Measurements from ENCODE around the gene ECE1.

ECE1 gene

DNA sequence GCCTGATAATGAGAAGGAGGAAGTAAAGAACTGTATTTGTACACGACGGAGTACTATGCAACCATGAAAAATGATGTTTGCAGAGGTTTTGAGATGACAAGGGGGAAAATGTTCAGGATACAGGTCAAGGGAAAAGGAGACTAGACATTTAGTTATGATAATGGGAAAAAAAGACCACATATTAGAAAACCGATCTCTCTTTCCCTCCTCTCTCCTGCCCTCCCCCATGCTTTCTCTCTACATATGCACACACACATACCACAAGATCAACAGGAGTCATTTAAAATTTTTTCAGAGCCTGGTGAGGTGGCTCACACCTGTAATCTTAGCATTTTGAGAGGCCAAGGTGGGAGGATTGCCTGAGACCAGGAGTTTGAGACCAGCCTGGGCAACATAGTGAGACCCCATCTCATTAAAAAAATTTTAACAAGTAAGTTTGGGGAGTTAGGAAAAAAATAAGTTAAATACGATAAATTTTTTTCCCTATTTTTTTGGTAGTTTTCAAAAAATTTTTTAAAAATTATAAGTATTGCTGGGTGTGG, 44.5 kb downstream of the ECE1 start:
- Histone ChIP-seq H4K20me1 (ENCODE audit: low read depth, low read length) (no peaks in the 10 kb centered on the region), H3F3A (ENCODE audit: insufficient read depth) (no peaks in the 10 kb centered on the region), H3K9me3 (ENCODE audit: insufficient read depth, low read length) (no peaks in the 10 kb centered on the region), H3K27ac (ENCODE audit: low read depth, low read length) (no peak overlapping the region), H3K27me3 (ENCODE audit: low read length) (no peaks in the 10 kb centered on the region), H3K4me3 (ENCODE audit: insufficient read depth, low read length, poor library complexity, severe bottlenecking) (no peak overlapping the region), H3K4me2 (ENCODE audit: low read depth, low read length, poor library complexity, severe bottlenecking) (no peak overlapping the region), H3K36me3 (ENCODE audit: low read length) (peaks cover 2% of the 10 kb centered on the region; the same call in 1 of the 2 replicates), H3K9ac (ENCODE audit: low read length) (no peak overlapping the region), H2AFZ (ENCODE audit: low read depth, low read length, severe bottlenecking) (no peak overlapping the region), H3K79me2 (ENCODE audit: insufficient read depth, low read length) (no peaks in the 10 kb centered on the region), H3K9me2 (replicated peaks; ENCODE audit: insufficient read depth, low read length) (no peaks in the 10 kb centered on the region)
- no peak for TF ChIP-seq EZH2phosphoT487 (conservative IDR thresholded peaks at IDR 0.05; ENCODE audit: low read length)
- TF ChIP-seq, protein P1, sequence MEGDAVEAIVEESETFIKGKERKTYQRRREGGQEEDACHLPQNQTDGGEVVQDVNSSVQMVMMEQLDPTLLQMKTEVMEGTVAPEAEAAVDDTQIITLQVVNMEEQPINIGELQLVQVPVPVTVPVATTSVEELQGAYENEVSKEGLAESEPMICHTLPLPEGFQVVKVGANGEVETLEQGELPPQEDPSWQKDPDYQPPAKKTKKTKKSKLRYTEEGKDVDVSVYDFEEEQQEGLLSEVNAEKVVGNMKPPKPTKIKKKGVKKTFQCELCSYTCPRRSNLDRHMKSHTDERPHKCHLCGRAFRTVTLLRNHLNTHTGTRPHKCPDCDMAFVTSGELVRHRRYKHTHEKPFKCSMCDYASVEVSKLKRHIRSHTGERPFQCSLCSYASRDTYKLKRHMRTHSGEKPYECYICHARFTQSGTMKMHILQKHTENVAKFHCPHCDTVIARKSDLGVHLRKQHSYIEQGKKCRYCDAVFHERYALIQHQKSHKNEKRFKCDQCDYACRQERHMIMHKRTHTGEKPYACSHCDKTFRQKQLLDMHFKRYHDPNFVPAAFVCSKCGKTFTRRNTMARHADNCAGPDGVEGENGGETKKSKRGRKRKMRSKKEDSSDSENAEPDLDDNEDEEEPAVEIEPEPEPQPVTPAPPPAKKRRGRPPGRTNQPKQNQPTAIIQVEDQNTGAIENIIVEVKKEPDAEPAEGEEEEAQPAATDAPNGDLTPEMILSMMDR (IDR thresholded peaks at IDR 0.05; ENCODE audit: insufficient read depth, low read length, poor library complexity, severe bottlenecking), result no peak

DNA sequence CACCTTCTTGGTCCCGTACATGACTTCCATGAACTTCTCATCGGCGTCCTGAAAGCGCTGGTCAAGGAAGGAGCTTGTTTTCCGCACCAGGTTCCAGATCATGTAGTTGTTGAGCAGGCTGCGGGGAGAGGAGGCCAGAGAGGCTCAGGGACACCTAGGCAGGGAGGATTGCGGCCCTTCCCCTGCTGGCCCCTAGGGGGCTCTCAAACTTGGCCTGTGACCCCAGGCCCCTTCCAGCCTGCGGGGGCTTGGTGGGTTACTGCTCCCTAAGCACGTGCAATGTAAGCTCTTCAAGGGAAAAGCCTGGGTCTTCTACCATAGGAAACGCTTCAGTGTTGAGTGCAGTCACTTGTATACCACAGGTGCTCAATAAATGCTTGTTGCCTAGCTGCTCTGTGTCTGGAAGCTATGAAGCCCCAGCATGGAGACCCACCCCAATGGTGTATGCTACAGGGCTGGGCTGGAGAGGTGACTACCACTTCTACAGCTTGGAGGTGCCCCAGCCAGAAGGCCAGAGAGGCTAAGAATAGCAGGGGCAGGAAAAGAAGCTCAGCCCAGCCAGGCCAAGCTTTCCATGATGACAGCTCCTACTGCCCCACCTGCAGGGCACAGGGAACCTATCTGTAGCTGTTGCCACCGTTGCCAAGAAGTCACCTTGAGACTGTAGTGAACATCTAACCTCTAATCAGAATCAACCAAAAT, 45.1 kb downstream of the ECE1 start:
- H3K27ac ChIP-seq (ENCODE audit: low read depth, low read length), result no peak overlapping the region
- H3K9me3 ChIP-seq (ENCODE audit: insufficient read depth, low read length), result no peaks in the 10 kb centered on the region
- H2AFZ ChIP-seq (ENCODE audit: low read depth, low read length, severe bottlenecking), result no peak overlapping the region
- H3K27me3 ChIP-seq (ENCODE audit: low read length), result no peaks in the 10 kb centered on the region
- H4K20me1 ChIP-seq (ENCODE audit: low read depth, low read length), result no peaks in the 10 kb centered on the region
- H3K4me3 ChIP-seq (ENCODE audit: insufficient read depth, low read length, poor library complexity, severe bottlenecking), result no peak overlapping the region
- H3F3A ChIP-seq (ENCODE audit: insufficient read depth), result no peaks in the 10 kb centered on the region
- no peaks in the 10 kb centered on the region for H3K9me2 ChIP-seq (replicated peaks; ENCODE audit: insufficient read depth, low read length)
- H3K79me2 ChIP-seq (ENCODE audit: insufficient read depth, low read length), result no peaks in the 10 kb centered on the region
- peaks cover 2% of the 10 kb centered on the region; the same call in 1 of the 2 replicates for H3K36me3 ChIP-seq (ENCODE audit: low read length)
- no peak overlapping the region for H3K4me2 ChIP-seq (ENCODE audit: low read depth, low read length, poor library complexity, severe bottlenecking)
- TF ChIP-seq EZH2phosphoT487 (conservative IDR thresholded peaks at IDR 0.05; ENCODE audit: low read length), result no peak
- TF ChIP-seq, protein P1 (IDR thresholded peaks at IDR 0.05; ENCODE audit: insufficient read depth, low read length, poor library complexity, severe bottlenecking), result peak; percentile 39
- H3K9ac ChIP-seq (ENCODE audit: low read length), result no peak overlapping the region

DNA sequence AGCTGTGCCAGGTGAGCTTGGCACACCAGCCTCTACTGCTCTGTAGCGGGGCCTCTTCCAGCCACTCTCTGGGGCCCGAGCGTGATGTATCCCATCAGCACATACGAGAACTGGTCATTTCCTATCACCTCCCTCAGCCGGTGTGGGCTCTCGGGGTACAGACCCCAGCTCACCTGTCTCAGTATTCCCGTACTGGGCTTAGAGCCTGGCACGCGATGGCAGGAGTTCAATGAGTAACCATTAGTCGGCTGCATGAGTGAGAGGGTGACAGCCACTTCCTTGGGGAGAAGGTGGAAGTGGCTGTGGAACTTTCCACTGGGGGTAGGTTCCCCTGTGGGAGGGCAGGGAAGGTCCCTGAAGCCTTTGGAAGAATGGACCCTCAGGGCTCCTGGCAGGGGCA, 46.1 kb downstream of the ECE1 start:
- Histone ChIP-seq H3K36me3 (ENCODE audit: low read length) (peaks cover 2% of the 10 kb centered on the region; the same call in 1 of the 2 replicates), H3K4me2 (ENCODE audit: low read depth, low read length, poor library complexity, severe bottlenecking) (no peak overlapping the region)

More for the DNA sequence above, 46.1 kb downstream of the ECE1 start:
- Histone ChIP-seq H2AFZ (ENCODE audit: low read depth, low read length, severe bottlenecking) (no peak overlapping the region), H3K27me3 (ENCODE audit: low read length) (no peaks in the 10 kb centered on the region), H3K9me3 (ENCODE audit: insufficient read depth, low read length) (no peaks in the 10 kb centered on the region), H3F3A (ENCODE audit: insufficient read depth) (no peaks in the 10 kb centered on the region), H3K9ac (ENCODE audit: low read length) (no peak overlapping the region), H4K20me1 (ENCODE audit: low read depth, low read length) (no peaks in the 10 kb centered on the region), H3K9me2 (replicated peaks; ENCODE audit: insufficient read depth, low read length) (no peaks in the 10 kb centered on the region), H3K4me3 (ENCODE audit: insufficient read depth, low read length, poor library complexity, severe bottlenecking) (no peak overlapping the region), H3K27ac (ENCODE audit: low read depth, low read length) (no peak overlapping the region), H3K79me2 (ENCODE audit: insufficient read depth, low read length) (no peaks in the 10 kb centered on the region)
- TF ChIP-seq, protein P1 (IDR thresholded peaks at IDR 0.05; ENCODE audit: insufficient read depth, low read length, poor library complexity, severe bottlenecking), result no peak
- TF ChIP-seq EZH2phosphoT487 (conservative IDR thresholded peaks at IDR 0.05; ENCODE audit: low read length), result no peak

Measured in SU-DHL-6 (cell line).